Loucy (cell line): Measurements from ENCODE around the gene SLC4A5.

Source experiments
- EZH2phosphoT487 ChIP-seq: fragments of 200-600 bp; IDR thresholded peaks from 2 replicates; pipeline ENCODE4 v1.6.1; 2018; ENCODE audit warnings: antibody characterized with exemption, mild to moderate bottlenecking, moderate library complexity, borderline replicate concordance
- TF ChIP-seq, protein P1 (sequence below): fragments of 200-600 bp; sonication (generic); conservative IDR thresholded peaks from 2 replicates; pipeline ENCODE4 v1.5.1; 2014; ENCODE audit warnings: mild to moderate bottlenecking, antibody characterized with exemption, low read length

DNA sequence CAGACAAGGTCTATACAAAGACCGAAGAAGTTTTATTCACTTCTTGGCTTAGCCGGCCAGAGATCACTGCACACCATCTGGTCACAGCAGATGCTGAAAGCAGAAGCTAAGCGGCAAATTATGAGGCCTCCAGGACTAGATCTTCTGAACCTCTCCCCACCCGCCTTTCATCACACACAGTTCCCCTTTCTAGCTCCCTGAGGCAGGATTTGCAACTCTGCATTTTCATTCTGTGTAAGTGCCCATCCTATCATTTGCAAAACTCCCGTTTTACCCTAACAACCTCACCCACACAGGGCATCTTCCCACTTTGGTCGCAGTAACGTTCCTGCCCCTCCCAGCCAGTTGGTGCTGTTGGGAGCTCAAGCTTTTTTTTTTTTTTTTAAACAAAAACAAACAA lies 161.5 kb downstream of the SLC4A5 start:
- TF ChIP-seq, protein P1, sequence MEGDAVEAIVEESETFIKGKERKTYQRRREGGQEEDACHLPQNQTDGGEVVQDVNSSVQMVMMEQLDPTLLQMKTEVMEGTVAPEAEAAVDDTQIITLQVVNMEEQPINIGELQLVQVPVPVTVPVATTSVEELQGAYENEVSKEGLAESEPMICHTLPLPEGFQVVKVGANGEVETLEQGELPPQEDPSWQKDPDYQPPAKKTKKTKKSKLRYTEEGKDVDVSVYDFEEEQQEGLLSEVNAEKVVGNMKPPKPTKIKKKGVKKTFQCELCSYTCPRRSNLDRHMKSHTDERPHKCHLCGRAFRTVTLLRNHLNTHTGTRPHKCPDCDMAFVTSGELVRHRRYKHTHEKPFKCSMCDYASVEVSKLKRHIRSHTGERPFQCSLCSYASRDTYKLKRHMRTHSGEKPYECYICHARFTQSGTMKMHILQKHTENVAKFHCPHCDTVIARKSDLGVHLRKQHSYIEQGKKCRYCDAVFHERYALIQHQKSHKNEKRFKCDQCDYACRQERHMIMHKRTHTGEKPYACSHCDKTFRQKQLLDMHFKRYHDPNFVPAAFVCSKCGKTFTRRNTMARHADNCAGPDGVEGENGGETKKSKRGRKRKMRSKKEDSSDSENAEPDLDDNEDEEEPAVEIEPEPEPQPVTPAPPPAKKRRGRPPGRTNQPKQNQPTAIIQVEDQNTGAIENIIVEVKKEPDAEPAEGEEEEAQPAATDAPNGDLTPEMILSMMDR: no peak
- TF ChIP-seq EZH2phosphoT487: no peak
